B cell (primary cell): ENCODE results near the gene NEK6. TPM values are rescaled to one million over a fixed set of nuclear protein-coding genes. Genes with fewer than 3 reads are reported as not detected.

ENCODE experiments used
- ATAC-seq: fragments of 200-7000 bp; cut with Tn5 transposase; one replicate; pipeline ENCODE4 v1.10.0; 2021; ENCODE audit warnings: low read depth, mild to moderate bottlenecking, moderate number of reproducible peaks, moderate library complexity
- CTCF ChIA-PET: fragments of 350-600 bp; sonication (Branson Sonifier 250); formaldehyde crosslinking; loops from one replicate; lab custom pipeline; 2021; ENCODE audit warnings: antibody characterized with exemption, inconsistent platforms; lab: Charles Lee
- POLR2A ChIA-PET: fragments of 350-600 bp; sonication (Branson Sonifier 250); formaldehyde crosslinking; loops from one replicate; lab custom pipeline; 2021; ENCODE audit warnings: antibody characterized with exemption; lab: Charles Lee
- DNase-seq: peaks from one replicate; pipeline ENCODE4 v3.0.0; 2013
- H2AFZ ChIP-seq: 2 replicates; pipeline ENCODE4 v1.6.1; 2012; ENCODE audit warnings: mild to moderate bottlenecking, low read depth, low read length; ENCODE audit not compliant: insufficient read depth, poor library complexity, severe bottlenecking
- H3K27ac ChIP-seq, 2 donors: 1 replicate in 1 of 2; 2 replicates in 1 of 2; pipeline ENCODE4 v1.5.1; 2012 to 2013; ENCODE audit warnings: low read length in 2 of 2, mild to moderate bottlenecking in 2 of 2, moderate library complexity in 1 of 2
- H3K27me3 ChIP-seq, 4 experiments: fragments of 200-600 bp in 1 of 4; sonication (generic) in 1 of 4; replicated peaks in 1 of 4; 1 replicate in 2 of 4; 2 replicates in 2 of 4; pipeline versions ENCODE4 v1.6.1 to v1.7.0; 2013 to 2016; ENCODE audit warnings: low read length in 3 of 4, mild to moderate bottlenecking in 2 of 4, mixed read lengths in 1 of 4, moderate library complexity in 1 of 4; ENCODE audit not compliant: insufficient read depth in 4 of 4, control insufficient read depth in 3 of 4; ENCODE audit errors: control extremely low read depth in 1 of 4
- H3K36me3 ChIP-seq, 2 experiments: replicated peaks in 1 of 2; 1 replicate in 1 of 2; 2 replicates in 1 of 2; pipeline versions ENCODE4 v1.6.1 to v1.7.1; 2013; ENCODE audit warnings: low read length in 1 of 2; ENCODE audit not compliant: insufficient read depth in 2 of 2, control insufficient read depth in 1 of 2; ENCODE audit errors: control extremely low read depth in 1 of 2, extremely low read depth in 1 of 2
- H3K4me1 ChIP-seq, 2 donors: fragments of 200-600 bp in 1 of 2; sonication (generic) in 1 of 2; 1 replicate in 1 of 2; 2 replicates in 1 of 2; pipeline versions ENCODE4 v1.5.1 to v1.6.1; 2013 to 2017; ENCODE audit warnings: low read length in 2 of 2; ENCODE audit not compliant: control insufficient read depth in 2 of 2, insufficient read depth in 2 of 2
- H3K4me2 ChIP-seq: replicated peaks from 2 replicates; pipeline ENCODE3; 2012; ENCODE audit warnings: mild to moderate bottlenecking, low read depth, low read length; ENCODE audit not compliant: poor library complexity, severe bottlenecking
- H3K4me3 ChIP-seq, 5 experiments: fragments of 200-600 bp in 1 of 5; sonication (generic) in 1 of 5; 1 replicate in 3 of 5; 2 replicates in 2 of 5; pipeline versions ENCODE4 v1.5.1 to v1.7.0; 2011 to 2016; ENCODE audit warnings: low read length in 4 of 5, mild to moderate bottlenecking in 4 of 5, low read depth in 2 of 5, control low read depth in 1 of 5, moderate library complexity in 1 of 5; ENCODE audit not compliant: insufficient read depth in 1 of 5; ENCODE audit errors: control extremely low read depth in 1 of 5, extremely low read depth in 1 of 5
- H3K79me2 ChIP-seq: fragments of 200-600 bp; sonication (generic); one replicate; pipeline ENCODE4 v1.6.0; 2016; ENCODE audit warnings: low read length; ENCODE audit not compliant: control insufficient read depth, insufficient read depth
- H3K9ac ChIP-seq: fragments of 200-600 bp; sonication (generic); 2 replicates; pipeline ENCODE4 v1.6.1; 2017; ENCODE audit warnings: mild to moderate bottlenecking, low read length, moderate library complexity
- H3K9me3 ChIP-seq, 3 donors: one replicate each; pipeline versions ENCODE4 v1.6.1 to v1.7.1; 2013; ENCODE audit warnings: low read length in 2 of 3; ENCODE audit not compliant: control insufficient read depth in 2 of 3, insufficient read depth in 1 of 3; ENCODE audit errors: control extremely low read depth in 1 of 3
- H4K20me1 ChIP-seq: 2 replicates; pipeline ENCODE4 v1.6.0; 2012; ENCODE audit warnings: mild to moderate bottlenecking, low read length; ENCODE audit not compliant: insufficient read depth, control insufficient read depth, poor library complexity, severe bottlenecking
- H3K27ac Mint-ChIP-seq: one replicate; pipeline ENCODE4 v1.8.0; 2021; ENCODE audit warnings: mixed read lengths
- H3K27me3 Mint-ChIP-seq: one replicate; pipeline ENCODE4 v1.8.0; 2021; ENCODE audit warnings: mixed read lengths
- H3K4me1 Mint-ChIP-seq: one replicate; pipeline ENCODE4 v1.8.0; 2021; ENCODE audit warnings: mixed read lengths
- H3K4me3 Mint-ChIP-seq: one replicate; pipeline ENCODE4 v1.8.0; 2021; ENCODE audit warnings: mixed read lengths
- H3K9me3 Mint-ChIP-seq: one replicate; pipeline ENCODE4 v1.8.0; 2022; ENCODE audit warnings: mixed read lengths; ENCODE audit not compliant: insufficient read depth
- EZH2 ChIP-seq: IDR thresholded peaks from 2 replicates; pipeline ENCODE4 v1.6.1; 2012; ENCODE audit warnings: borderline replicate concordance, low read depth, mild to moderate bottlenecking, moderate library complexity, low read length; ENCODE audit not compliant: insufficient read depth, poor library complexity, severe bottlenecking
- WGBS: methylation state at CpG from one replicate; pipeline ENCODE4 v1.1.5; 2013; ENCODE audit warnings: missing lambda C conversion rate; ENCODE audit not compliant: insufficient coverage; 5-methylcytosine and 5-hydroxymethylcytosine counted together
- intact Hi-C: fragments of 100-400 bp; cut with micrococcal nuclease; formaldehyde crosslinking; loops from one replicate; pipeline ENCODE4 v1.10.0; 2022
- polyA plus RNA-seq: library from polyadenylated mRNA; depleted of rRNA; stranded (reverse); fragments of >200 nt; gene quantifications from 2 replicates; pipeline ENCODE4 v1.2.3, GENCODE V29; 2012
- total RNA-seq, 2 donors: library from RNA; stranded (reverse); fragments of 120-200 nt in 1 of 2; gene quantifications; 1 replicate in 1 of 2; 2 replicates in 1 of 2; pipeline versions ENCODE4 v1.2.3 to v1.2.4, GENCODE V29; 2013 to 2022
- TF ChIP-seq, protein P1 (sequence below): fragments of 200-600 bp; IDR thresholded peaks from one replicate; pipeline ENCODE4 v1.8.0; 2022; ENCODE audit warnings: antibody characterized with exemption, mild to moderate bottlenecking

The NEK6 gene
- total and polyA plus RNA-seq, 2 donors (not counting 1 experiment from before 2014, with no cell fraction given): 40.0 to 63.1 TPM

DNA sequence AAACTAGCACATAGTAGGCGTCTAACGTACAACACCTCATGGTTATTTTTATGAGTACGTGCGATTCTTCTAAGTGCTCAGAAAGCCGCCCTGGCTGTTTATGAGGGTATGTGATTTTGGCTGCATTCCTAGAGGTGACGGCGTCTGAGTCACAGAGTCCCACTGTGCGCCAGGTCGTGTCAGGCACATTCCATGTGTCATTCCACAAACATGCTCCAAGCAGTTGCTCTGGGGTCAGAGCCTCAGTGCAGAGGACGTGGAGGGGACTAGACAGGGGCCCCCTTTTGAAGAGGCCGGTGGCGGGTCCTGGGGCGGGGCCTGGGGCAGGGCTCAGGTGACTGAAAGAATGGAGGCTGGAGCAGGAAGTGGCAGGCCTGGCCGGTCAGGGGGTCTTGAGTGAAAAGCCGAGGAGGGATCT, 51.9 kb downstream of the NEK6 start:
- H3K27ac Mint-ChIP-seq: no peak overlapping the region
- POLR2A ChIA-PET: interaction anchor here (0.6 kb wide), 1 partner anchor 242 kb away, joined by 3 read pairs; no protein-coding TSS in a partner anchor
- H4K20me1 ChIP-seq: peaks cover 4% of the 10 kb centered on the region

DNA sequence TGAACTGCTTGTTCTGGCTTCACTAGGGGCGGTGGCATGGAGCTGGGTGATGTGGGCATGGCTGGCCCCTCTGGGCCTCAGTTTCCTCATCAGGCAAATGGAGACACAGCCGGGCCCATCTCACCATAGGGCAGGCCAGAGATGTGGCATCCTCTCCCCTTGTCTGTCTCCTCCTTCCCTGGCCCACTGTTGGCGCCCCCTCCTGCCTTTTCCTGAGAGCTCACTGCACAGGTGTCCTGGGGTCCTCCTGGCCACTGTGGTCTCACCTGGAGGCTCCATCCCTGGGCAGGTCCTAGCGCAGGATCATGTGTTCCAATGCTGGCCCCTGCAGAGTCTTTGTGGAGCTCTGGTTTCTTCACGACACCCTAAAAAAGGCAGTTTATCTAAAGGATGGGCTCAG, 53.5 kb downstream of the NEK6 start:
- 100% methylated on average over 3 of the region's 5 CpGs for WGBS
- H3K9ac ChIP-seq: no peak overlapping the region
- POLR2A ChIA-PET: interaction anchor here (1.0 kb wide), 1 partner anchor 184 kb away, joined by 3 read pairs; no protein-coding TSS in a partner anchor

More for the DNA sequence above, 51.9 kb downstream of the NEK6 start:
- Mint-ChIP-seq H3K9me3 (no peaks in the 10 kb centered on the region), H3K27me3 (no peaks in the 10 kb centered on the region), H3K4me1 (peaks cover 8% of the 10 kb centered on the region), H3K4me3 (no peak overlapping the region)
- H3K4me1 ChIP-seq: peaks cover 0 to 5% of the 10 kb centered on the region in 2 donors
- ATAC-seq (no peak), DNase-seq (no peak)
- no peaks in the 10 kb centered on the region for H3K27me3 ChIP-seq
- no peaks in the 10 kb centered on the region for H3K9me3 ChIP-seq
- H3K4me2 ChIP-seq: no peak overlapping the region
- H2AFZ ChIP-seq: no peak overlapping the region
- intact Hi-C loops: no loop called here
- H3K9ac ChIP-seq: no peak overlapping the region
- 97% methylated on average over 14 of the region's 15 CpGs for WGBS
- no peak overlapping the region for H3K4me3 ChIP-seq
- H3K79me2 ChIP-seq: peaks cover 20% of the 10 kb centered on the region
- no peak overlapping the region for H3K27ac ChIP-seq
- H3K36me3 ChIP-seq: peaks cover 2 to 58% of the 10 kb centered on the region in 2 experiments
- TF ChIP-seq, protein P1, sequence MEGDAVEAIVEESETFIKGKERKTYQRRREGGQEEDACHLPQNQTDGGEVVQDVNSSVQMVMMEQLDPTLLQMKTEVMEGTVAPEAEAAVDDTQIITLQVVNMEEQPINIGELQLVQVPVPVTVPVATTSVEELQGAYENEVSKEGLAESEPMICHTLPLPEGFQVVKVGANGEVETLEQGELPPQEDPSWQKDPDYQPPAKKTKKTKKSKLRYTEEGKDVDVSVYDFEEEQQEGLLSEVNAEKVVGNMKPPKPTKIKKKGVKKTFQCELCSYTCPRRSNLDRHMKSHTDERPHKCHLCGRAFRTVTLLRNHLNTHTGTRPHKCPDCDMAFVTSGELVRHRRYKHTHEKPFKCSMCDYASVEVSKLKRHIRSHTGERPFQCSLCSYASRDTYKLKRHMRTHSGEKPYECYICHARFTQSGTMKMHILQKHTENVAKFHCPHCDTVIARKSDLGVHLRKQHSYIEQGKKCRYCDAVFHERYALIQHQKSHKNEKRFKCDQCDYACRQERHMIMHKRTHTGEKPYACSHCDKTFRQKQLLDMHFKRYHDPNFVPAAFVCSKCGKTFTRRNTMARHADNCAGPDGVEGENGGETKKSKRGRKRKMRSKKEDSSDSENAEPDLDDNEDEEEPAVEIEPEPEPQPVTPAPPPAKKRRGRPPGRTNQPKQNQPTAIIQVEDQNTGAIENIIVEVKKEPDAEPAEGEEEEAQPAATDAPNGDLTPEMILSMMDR: no peak
- TF ChIP-seq EZH2: no peak
- CTCF ChIA-PET: interaction anchor here (1.0 to 1.3 kb wide), 2 partner anchors 182 to 183 kb away, joined by 3 to 4 read pairs; no protein-coding TSS in a partner anchor

More for the DNA sequence above, 53.5 kb downstream of the NEK6 start:
- no peak overlapping the region for H3K4me2 ChIP-seq
- Mint-ChIP-seq H3K27me3 (no peaks in the 10 kb centered on the region), H3K9me3 (no peaks in the 10 kb centered on the region), H3K4me1 (peaks cover 8% of the 10 kb centered on the region), H3K27ac (no peak overlapping the region), H3K4me3 (no peak overlapping the region)
- H3K9me3 ChIP-seq: no peaks in the 10 kb centered on the region
- H3K4me3 ChIP-seq: no peak overlapping the region
- H2AFZ ChIP-seq: no peak overlapping the region
- H3K27me3 ChIP-seq: no peaks in the 10 kb centered on the region
- no peak overlapping the region for H3K27ac ChIP-seq
- peaks cover 1 to 67% of the 10 kb centered on the region in 2 experiments for H3K36me3 ChIP-seq
- no peak for TF ChIP-seq EZH2
- TF ChIP-seq, protein P1: no peak
- peaks cover 4% of the 10 kb centered on the region for H4K20me1 ChIP-seq
- ATAC-seq (no peak), DNase-seq (no peak)
- CTCF ChIA-PET: interaction anchor here (0.8 to 2.4 kb wide), 4 partner anchors 46 to 188 kb away, joined by 3 to 14 read pairs (median 3); no protein-coding TSS in a partner anchor
- intact Hi-C loops: no loop called here
- H3K4me1 ChIP-seq: peaks cover 0 to 5% of the 10 kb centered on the region in 2 donors
- H3K79me2 ChIP-seq: peaks cover 11% of the 10 kb centered on the region
